ENCODE measurements around the gene EYA2. TPM values are rescaled to one million over a fixed set of nuclear protein-coding genes. Genes with fewer than 3 reads are reported as not detected.

Gene EYA2
- polyA plus RNA-seq, 1 donor (not counting 4 experiments of a cell fraction or from before 2014, with no cell fraction given) = not detected

GRCh38 chr20:47113362-47114109, 218.9 kb downstream of the EYA2 start:
- H3K27me3 ChIP-seq (ENCODE audit: control insufficient read depth, extremely low read depth, insufficient read depth, low read length) = no peaks in the 10 kb centered on the region
- H3K4me2 ChIP-seq (ENCODE audit: control insufficient read depth, extremely low read depth, insufficient read depth, low read depth, low read length) = no peak overlapping the region
- H3K36me3 ChIP-seq (ENCODE audit: control insufficient read depth in 2 of 2, extremely low read depth in 1 of 2, insufficient read depth in 2 of 2, low read length in 2 of 2) = no peaks in the 10 kb centered on the region
- no peak overlapping the region for H2AFZ ChIP-seq (ENCODE audit: control insufficient read depth, low read length)
- no peak overlapping the region for H3K4me3 ChIP-seq (ENCODE audit: control insufficient read depth in 2 of 3, extremely low read depth in 1 of 3, insufficient read depth in 2 of 3, low read depth in 1 of 3, low read length in 3 of 3)
- H3K9ac ChIP-seq (ENCODE audit: control insufficient read depth, extremely low read depth, insufficient read depth, low read length) = no peak overlapping the region
- no peaks in the 10 kb centered on the region for H3K9me1 ChIP-seq (ENCODE audit: control insufficient read depth, extremely low read depth, insufficient read depth, low read length)
- DNase-seq (ENCODE audit: low read depth, low spot score) (no peak), FAIRE-seq (no peak)
- H3K9me3 ChIP-seq (ENCODE audit: control insufficient read depth, low read depth, low read length) = peaks cover 6% of the 10 kb centered on the region
- dilution Hi-C loops (cut with MboI; ENCODE audit: extremely low pct_ligation_motif_present, low sequenced_read_pairs) = no loop called here
- no peak for TF ChIP-seq CTCF (optimal IDR thresholded peaks at IDR 0.05 in 1 of 3, IDR thresholded peaks at IDR 0.05 in 1 of 3, conservative IDR thresholded peaks at IDR 0.05 in 1 of 3; ENCODE audit: extremely low read depth in 1 of 3, insufficient read depth in 2 of 3, low read length in 3 of 3)
- no peak for TF ChIP-seq EZH2 (IDR thresholded peaks at IDR 0.05; ENCODE audit: low read length)
- H3K79me2 ChIP-seq (ENCODE audit: control insufficient read depth, insufficient read depth, low read length) = no peaks in the 10 kb centered on the region
- no peaks in the 10 kb centered on the region for H4K20me1 ChIP-seq (ENCODE audit: control insufficient read depth, extremely low read depth, insufficient read depth, low read length)
- H3K4me1 ChIP-seq (ENCODE audit: control insufficient read depth, extremely low read depth, insufficient read depth, low read length) = no peaks in the 10 kb centered on the region
- H3K27ac ChIP-seq (ENCODE audit: control insufficient read depth, insufficient read depth, low read length) = no peak overlapping the region

GRCh38 chr20:47115694-47116093, 221.1 kb downstream of the EYA2 start:
- Histone ChIP-seq H3K27me3 (ENCODE audit: control insufficient read depth, extremely low read depth, insufficient read depth, low read length) (no peaks in the 10 kb centered on the region), H3K9me3 (ENCODE audit: control insufficient read depth, low read depth, low read length) (peaks cover 4% of the 10 kb centered on the region), H4K20me1 (ENCODE audit: control insufficient read depth, extremely low read depth, insufficient read depth, low read length) (no peaks in the 10 kb centered on the region), H3K27ac (ENCODE audit: control insufficient read depth, insufficient read depth, low read length) (no peak overlapping the region), H3K9ac (ENCODE audit: control insufficient read depth, extremely low read depth, insufficient read depth, low read length) (no peak overlapping the region), H3K36me3 (ENCODE audit: control insufficient read depth in 2 of 2, extremely low read depth in 1 of 2, insufficient read depth in 2 of 2, low read length in 2 of 2) (no peaks in the 10 kb centered on the region), H3K4me2 (ENCODE audit: control insufficient read depth, extremely low read depth, insufficient read depth, low read depth, low read length) (no peak overlapping the region), H3K4me3 (ENCODE audit: control insufficient read depth in 2 of 3, extremely low read depth in 1 of 3, insufficient read depth in 2 of 3, low read depth in 1 of 3, low read length in 3 of 3) (no peak overlapping the region), H2AFZ (ENCODE audit: control insufficient read depth, low read length) (no peak overlapping the region), H3K4me1 (ENCODE audit: control insufficient read depth, extremely low read depth, insufficient read depth, low read length) (no peaks in the 10 kb centered on the region), H3K79me2 (ENCODE audit: control insufficient read depth, insufficient read depth, low read length) (no peaks in the 10 kb centered on the region), H3K9me1 (ENCODE audit: control insufficient read depth, extremely low read depth, insufficient read depth, low read length) (no peaks in the 10 kb centered on the region)
- DNase-seq (ENCODE audit: low read depth, low spot score) = no peak
- dilution Hi-C loops (cut with MboI; ENCODE audit: extremely low pct_ligation_motif_present, low sequenced_read_pairs) = no loop called here
- TF ChIP-seq CTCF (optimal IDR thresholded peaks at IDR 0.05 in 1 of 3, IDR thresholded peaks at IDR 0.05 in 1 of 3, conservative IDR thresholded peaks at IDR 0.05 in 1 of 3; ENCODE audit: extremely low read depth in 1 of 3, insufficient read depth in 2 of 3, low read length in 3 of 3) = no peak
- TF ChIP-seq EZH2 (IDR thresholded peaks at IDR 0.05; ENCODE audit: low read length) = no peak
- no peak for FAIRE-seq
